Measurements from ENCODE around the gene NCAPG. TPM values are rescaled to one million over a fixed set of nuclear protein-coding genes. Genes with fewer than 3 reads are reported as not detected.

The NCAPG gene
- total RNA-seq, 1 donor from 2014 or later, result 66.9 TPM

DNA sequence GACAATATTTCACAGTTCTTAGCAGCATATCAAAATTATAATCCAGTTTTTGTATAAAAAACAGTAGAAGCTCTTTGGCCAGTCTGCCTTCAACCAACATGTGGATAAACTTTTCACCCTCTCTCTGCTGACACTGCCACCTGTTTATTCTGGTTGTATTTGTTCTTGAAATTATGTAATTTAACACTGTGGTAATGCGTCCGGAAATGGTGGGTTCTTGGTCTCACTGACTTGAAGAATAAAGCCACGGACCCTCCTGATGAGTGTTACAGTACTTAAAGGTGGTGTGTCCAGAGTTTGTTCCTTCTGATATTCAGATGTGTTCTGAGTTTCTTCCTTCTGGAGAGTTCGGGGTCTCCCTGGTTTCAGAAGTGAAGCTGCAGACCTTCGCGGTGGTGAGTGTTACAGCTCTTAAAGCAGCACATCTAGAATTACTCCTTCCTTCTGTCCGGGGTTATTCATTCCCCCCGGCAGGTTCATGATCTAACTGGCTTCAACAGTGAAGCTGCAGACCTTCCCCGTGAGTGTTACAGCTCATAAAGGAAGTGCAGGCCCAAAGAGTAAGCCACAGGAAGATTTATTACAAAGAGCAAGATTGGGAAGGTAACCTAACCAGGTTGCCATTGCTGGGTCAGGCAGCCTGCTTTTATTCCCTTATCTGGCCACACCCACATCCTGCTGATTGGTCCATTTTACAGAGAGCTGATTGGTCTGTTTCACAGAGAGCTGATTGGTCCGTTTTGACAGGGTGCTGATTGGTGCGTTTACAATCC is 45.1 kb upstream of the NCAPG start:
- TF ChIP-seq, protein P1, sequence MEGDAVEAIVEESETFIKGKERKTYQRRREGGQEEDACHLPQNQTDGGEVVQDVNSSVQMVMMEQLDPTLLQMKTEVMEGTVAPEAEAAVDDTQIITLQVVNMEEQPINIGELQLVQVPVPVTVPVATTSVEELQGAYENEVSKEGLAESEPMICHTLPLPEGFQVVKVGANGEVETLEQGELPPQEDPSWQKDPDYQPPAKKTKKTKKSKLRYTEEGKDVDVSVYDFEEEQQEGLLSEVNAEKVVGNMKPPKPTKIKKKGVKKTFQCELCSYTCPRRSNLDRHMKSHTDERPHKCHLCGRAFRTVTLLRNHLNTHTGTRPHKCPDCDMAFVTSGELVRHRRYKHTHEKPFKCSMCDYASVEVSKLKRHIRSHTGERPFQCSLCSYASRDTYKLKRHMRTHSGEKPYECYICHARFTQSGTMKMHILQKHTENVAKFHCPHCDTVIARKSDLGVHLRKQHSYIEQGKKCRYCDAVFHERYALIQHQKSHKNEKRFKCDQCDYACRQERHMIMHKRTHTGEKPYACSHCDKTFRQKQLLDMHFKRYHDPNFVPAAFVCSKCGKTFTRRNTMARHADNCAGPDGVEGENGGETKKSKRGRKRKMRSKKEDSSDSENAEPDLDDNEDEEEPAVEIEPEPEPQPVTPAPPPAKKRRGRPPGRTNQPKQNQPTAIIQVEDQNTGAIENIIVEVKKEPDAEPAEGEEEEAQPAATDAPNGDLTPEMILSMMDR (conservative IDR thresholded peaks at IDR 0.05; ENCODE audit: low read depth, low read length), result no peak
- DNase-seq (ENCODE audit: low read depth), result no peak
- H3K4me3 ChIP-seq (ENCODE audit: low read depth, low read length), result no peak overlapping the region

DNA sequence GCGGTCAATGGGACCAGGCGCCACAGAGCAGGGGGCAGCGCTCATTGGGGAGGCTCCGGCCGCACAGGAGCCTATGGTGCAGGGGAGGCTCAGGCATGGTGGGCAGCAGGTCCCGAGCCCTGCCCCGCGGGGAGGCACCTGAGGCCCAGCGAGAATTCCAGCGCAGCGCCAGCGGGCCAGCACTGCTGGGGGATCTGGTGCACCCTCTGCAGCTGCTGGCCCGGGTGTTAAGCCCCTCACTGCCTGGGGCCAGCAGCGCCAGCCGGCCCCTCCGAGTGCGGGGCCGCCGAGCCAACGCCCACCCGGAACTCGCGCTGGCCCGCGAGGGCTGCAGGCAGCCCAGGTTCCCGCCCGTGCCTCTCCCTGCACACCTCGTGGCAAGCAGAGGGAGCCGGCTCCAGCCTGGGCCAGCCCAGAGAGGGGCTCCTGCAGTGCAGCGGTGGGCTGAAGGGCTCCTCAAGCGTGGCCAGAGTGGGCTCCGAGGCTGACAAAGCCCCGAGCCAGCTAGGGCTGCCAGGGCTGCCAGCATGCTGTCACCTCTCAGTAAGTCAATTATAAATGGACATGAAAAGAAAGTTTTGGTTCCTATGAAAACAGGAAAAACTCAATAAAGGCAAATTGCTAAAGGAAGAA is 43.8 kb upstream of the NCAPG start:
- TF ChIP-seq, protein P1 (conservative IDR thresholded peaks at IDR 0.05; ENCODE audit: low read depth, low read length), result no peak
- DNase-seq (ENCODE audit: low read depth), result no peak
- H3K4me3 ChIP-seq (ENCODE audit: low read depth, low read length), result no peak overlapping the region

DNA sequence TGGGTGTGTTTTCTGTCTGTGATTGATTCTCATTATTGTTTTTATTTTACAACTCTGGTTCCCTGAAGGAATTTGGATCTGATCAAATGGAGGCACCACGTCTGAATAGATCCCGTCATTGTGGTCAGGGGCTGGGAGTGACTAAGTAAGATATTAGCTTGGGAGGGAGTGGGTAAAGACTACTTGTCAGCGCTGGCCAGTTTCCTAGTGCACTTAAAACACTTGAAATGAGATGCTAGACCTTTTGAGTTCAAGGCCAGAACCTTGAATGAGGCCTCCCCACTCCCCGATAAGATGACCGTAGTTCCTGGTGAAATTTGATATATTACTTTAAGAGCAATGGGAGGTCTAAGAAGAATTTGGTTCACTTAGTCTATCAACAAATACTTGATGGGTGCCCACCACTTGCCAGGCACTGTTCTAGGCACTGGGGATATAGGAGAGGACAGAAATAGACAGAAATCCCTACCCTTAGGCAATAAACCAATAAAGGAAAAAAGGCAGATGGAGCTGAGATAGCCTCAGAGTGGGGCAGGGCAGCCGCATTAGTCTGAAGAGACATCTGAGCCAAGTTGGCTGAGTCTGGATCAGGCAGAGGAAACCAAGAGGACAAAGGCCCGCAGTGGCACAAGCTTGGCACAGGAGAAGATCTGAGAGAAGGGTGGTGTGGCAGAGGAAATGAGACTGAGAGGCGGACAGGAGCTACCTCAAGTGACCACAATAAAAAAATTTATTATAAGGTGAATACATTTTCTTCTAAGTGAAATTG is 41.2 kb upstream of the NCAPG start:
- TF ChIP-seq, protein P1 (conservative IDR thresholded peaks at IDR 0.05; ENCODE audit: low read depth, low read length), result no peak
- DNase-seq (ENCODE audit: low read depth), result no peak
- H3K4me3 ChIP-seq (ENCODE audit: low read depth, low read length), result no peak overlapping the region

DNA sequence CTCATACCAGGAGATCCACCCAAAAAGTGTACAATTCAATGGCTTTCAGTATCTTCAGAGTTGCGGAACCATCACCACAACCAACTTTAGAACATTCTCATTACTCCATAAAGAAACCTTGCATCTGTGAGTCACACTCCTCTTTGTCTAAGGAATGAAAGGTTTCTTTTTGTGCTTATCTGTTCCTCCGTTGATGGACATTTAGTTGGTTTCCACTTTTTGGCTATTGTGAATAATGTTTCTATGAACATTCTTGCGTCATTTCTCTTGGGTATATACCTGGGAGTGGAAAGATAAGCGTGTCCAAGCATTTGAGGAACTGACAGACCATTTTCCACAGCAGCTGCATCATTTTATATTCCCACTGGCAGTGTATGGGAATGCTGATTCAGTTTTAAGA is 39.9 kb upstream of the NCAPG start:
- DNase-seq (ENCODE audit: low read depth), result no peak
- TF ChIP-seq, protein P1 (conservative IDR thresholded peaks at IDR 0.05; ENCODE audit: low read depth, low read length), result no peak
- H3K4me3 ChIP-seq (ENCODE audit: low read depth, low read length), result no peak overlapping the region

DNA sequence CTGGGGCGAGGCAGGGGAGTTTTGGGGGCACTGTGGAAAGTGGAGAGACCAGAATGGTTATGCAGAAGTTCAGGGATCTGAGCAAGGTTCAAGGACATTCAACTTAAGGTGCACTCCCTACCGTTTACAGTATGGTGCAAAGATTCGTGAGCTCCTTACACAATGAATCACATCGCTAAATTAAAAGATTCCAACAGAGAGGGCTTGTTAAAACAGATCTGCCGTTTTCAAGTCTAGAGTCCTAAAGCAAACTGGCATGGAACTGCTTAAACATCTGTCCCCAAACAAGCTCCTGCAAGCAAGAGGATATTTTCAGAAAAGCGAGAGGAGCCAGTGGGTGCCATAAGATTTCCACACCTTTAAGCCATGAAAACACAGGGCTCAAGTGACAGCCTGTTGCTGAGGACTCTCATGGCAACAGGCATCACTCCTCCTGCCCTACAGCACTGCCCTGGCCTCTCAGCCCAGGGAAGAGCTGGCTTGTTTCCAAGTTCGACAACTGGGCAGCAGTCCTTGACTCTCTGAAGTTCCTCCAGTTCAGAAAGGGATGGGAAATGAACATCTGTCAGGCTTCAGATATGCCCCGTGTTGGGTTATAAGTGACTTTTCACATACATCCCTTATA is 39.4 kb upstream of the NCAPG start:
- TF ChIP-seq, protein P1 (conservative IDR thresholded peaks at IDR 0.05; ENCODE audit: low read depth, low read length), result no peak
- no peak for DNase-seq (ENCODE audit: low read depth)
- H3K4me3 ChIP-seq (ENCODE audit: low read depth, low read length), result no peak overlapping the region

DNA sequence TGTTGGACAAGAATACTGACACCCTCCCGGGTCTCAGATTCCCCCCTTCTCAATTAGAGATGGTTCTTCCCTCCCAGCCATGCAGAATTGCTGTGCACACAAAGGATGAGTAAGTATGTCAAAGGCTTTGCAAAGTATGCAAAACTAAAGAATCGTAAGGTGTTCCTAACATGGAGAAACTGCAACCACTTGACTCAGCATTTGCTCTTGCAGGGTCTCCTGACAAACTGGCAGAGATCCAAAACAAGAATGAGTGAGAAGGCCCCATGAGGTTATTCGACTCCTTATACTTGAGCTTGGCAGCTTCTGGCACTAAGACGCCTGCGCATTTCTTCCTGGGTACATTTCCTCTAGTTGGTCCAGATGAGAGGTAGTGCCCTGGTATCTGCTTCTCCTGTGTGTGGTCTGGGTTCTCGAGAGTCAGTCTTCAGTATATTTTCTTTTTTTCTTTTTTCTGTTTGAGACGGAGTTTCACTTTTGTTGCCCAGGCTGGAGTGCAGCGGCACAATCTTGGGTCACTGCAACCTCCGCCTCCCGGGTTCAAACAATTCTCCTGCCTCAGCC is 37.6 kb upstream of the NCAPG start:
- TF ChIP-seq, protein P1 (conservative IDR thresholded peaks at IDR 0.05; ENCODE audit: low read depth, low read length), result no peak
- H3K4me3 ChIP-seq (ENCODE audit: low read depth, low read length), result no peak overlapping the region
- DNase-seq (ENCODE audit: low read depth), result no peak
